Renal cortex interstitium (tissue), 11 donors: Measurements from ENCODE around the gene CELF5. TPM values are rescaled to one million over a fixed set of nuclear protein-coding genes. Genes with fewer than 3 reads are reported as not detected.
"Not testable (repeated sequence)": the region's sequence is repeated elsewhere in the genome, so short reads cannot be mapped to it uniquely, and the experiment has no call there.

Experiments
- DNase-seq, 11 donors: peaks; one replicate each; pipeline ENCODE4 v3.0.0-alpha.2; 2013; ENCODE audit warnings: low read depth in 9 of 11, low spot score in 4 of 11; ENCODE audit errors: extremely low read depth in 1 of 11
- polyA plus RNA-seq, 3 donors: library from polyadenylated mRNA; unstranded; fragments of 120-200 nt; gene quantifications; one replicate each; pipeline ENCODE4 v1.2.1, GENCODE V29; 2013; ENCODE audit not compliant: insufficient read length in 3 of 3

The CELF5 gene
- polyA plus RNA-seq, 3 donors = 0.75 to 1.7 (median 0.82) TPM

DNA sequence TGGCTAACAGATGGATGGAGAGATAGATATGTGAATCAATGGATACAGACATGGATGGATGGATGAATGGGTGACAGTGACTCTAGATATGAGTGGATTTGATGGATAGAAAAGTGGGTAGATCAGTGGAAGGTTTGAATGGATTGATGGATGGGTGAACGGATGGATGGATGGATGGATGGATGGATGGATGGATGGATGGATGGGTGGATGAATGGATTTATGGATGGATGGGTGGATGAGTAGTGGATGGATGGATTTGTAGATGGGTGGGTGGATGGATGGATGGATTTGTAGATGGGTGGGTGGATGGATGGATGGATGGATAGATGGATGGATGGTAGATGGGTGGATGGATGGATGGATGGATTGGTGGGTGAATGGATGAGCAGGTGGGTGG lies 6.8 kb downstream of the CELF5 start:
- DNase-seq = no peak

DNA sequence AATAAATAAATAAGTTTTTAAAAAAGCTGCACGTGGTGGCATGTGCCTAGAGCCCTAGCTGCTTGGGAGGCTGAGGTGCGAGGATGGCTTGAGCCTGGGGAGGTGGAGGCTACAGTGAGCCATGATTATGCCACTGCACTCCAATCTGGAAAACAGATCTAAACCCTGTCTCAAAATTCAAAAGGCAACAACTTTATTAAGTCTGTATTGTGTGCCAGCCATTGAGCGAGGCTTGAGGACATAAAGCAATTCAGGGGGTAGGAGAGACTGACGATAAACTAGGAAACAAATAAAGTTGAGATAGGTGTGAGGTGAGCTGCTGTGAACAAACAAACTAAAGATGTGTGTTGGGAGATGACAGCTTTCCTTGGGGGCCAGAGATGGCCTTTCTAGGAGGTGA lies 8.7 kb downstream of the CELF5 start:
- no peak for DNase-seq

- no peak for DNase-seq
Observed at GRCh38 chr19:3233831-3234230, 9.4 kb downstream of the CELF5 start.

GRCh38 chr19:3234800-3235199 lies 10.3 kb downstream of the CELF5 start:
- no peak for DNase-seq

GRCh38 chr19:3235604-3236003 lies 11.1 kb downstream of the CELF5 start:
- not testable (repeated sequence) for DNase-seq

- DNase-seq = no peak
Observed at GRCh38 chr19:3236272-3236671, 11.8 kb downstream of the CELF5 start.

DNA sequence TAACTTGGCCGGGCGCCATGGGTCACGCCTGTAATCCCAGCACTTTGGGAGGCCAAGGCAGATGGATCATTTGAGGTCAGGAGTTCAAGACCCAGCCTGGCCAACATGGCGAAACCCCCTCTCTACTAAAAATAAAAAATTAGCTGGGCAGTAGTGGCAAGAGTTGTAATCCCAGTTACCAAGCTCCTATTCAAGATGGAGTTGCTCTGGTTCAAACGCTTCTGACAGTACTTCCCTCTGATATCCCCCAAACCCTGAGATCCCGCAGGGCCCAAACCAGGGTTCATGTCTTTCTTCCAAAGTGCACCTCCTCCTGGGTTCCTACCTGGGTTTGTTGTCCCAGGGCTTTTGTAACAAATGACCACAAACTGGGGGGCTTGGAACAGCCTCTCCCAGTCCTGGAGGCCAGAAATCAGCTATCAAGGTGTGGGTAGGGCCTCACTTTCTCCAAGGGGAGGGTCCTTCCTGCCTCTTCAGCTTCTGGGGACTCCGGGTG lies 13.7 kb downstream of the CELF5 start:
- no peak for DNase-seq

GRCh38 chr19:3239367-3239766 lies 14.9 kb downstream of the CELF5 start:
- no peak for DNase-seq

DNA sequence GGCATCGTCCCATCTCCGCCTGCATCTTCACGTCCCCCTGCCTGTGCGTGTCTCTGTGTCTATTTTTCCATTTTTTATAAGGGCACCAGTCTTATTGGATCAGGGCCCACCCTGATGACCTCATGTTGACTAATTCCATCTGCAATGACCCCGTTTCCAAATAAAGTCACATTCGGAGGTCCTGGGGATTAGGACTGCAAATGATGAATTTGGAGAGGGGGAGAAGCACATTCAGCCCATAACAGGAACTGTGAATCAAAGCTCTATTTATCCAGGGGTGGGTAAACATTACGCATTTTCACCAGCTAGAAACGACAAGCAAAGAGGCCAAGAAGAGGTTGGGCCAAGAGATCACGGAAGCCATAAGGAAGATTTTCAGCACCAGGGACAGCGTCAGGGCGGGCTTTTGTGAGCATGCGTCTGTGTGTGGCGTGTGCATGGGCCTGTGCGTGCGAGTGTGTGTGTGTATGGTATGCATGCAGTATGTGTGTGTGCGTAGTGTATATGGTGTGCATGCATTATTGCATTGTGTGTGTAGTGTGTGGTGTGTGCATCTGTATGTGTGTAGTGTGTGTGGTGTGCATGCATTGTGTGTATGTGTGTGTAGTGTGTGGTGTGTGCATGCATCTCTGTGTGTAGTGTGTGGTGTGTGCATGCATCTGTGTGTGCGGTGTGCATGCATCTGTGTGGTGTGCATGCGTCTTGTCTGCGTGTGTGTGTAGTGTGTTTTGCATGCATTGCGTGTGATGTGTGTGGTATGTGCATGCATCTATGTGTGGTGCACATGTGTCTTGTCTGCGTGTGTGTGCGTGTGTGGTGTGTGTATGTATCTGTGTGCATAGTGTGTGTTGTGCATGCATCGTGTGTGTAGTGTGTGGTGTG lies 19.6 kb downstream of the CELF5 start:
- DNase-seq = peak; percentile 29 to 77 (median 58)

- no peak for DNase-seq
Observed at GRCh38 chr19:3245050-3245449, 20.6 kb downstream of the CELF5 start.

DNA sequence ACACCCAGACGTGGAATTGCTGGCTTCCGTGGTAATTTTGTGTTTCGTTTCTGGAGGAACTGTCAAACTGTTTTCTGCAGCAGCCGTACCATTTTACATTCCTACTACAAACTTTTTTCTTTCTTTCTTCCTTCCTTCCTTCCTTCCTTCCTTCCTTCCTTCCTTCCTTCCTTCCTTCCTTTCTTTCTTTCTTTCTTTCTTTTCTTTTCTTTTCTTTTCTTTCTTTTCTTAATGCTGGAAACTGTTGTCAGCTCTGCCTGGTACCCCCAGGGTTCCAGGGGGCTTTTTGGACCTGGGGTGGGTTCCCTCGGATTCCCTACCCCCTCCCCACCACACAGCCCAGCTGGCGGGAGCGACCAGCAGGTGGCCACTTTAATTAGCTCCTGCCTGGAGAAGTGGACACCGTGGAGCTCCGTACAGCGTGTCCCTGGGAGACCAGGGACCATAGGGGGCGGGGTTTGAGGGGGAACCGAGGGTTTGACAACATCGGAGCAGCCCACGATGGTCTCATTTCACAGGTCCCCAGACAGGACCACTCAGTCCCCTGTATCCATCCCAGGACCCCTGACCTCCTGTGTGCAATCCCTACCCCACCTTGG lies 24.4 kb downstream of the CELF5 start:
- no peak for DNase-seq

- DNase-seq = no peak
Observed at GRCh38 chr19:3249408-3249807, 24.9 kb downstream of the CELF5 start.

- no peak for DNase-seq
Observed at GRCh38 chr19:3250675-3251074, 26.2 kb downstream of the CELF5 start.

GRCh38 chr19:3251229-3251628 lies 26.8 kb downstream of the CELF5 start:
- DNase-seq = no peak

DNA sequence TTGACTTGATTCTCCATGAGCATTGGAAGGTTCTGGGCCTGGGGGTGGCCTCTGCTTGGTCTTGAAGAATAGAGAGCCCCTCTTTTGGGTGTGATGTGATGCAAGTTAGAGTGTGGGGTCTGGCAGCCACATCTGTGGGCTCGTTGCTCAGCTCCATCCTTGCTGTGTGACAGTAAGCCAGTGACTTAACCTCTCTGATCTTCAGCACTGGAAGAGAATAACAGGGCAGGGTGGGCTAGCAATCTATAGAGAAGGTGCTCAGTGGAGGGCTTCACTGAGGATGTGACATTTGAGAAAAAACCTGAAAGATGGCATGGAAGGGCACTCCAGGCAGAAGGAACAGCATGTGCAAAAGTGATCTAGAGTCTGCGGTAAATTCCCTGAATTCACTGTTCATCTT lies 28.2 kb downstream of the CELF5 start:
- DNase-seq = no peak

GRCh38 chr19:3253270-3253669 lies 28.8 kb downstream of the CELF5 start:
- DNase-seq = no peak

DNA sequence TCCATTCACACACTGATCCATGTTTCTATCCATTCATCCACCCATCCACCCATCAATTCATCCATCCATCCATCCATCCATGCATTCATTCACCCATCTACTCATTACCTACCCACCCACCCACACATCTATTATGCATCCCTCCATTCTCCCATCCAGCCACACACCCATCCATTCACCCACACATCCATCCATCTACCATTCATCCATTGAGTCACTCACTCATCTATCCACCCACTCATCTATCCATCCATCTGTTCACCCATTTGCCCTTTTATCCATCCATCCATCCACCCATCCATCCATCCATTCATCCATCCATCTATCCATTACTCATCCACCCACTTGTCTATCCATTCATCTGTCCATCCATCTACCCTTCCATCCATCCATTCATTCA lies 30.1 kb downstream of the CELF5 start:
- DNase-seq = no peak

DNA sequence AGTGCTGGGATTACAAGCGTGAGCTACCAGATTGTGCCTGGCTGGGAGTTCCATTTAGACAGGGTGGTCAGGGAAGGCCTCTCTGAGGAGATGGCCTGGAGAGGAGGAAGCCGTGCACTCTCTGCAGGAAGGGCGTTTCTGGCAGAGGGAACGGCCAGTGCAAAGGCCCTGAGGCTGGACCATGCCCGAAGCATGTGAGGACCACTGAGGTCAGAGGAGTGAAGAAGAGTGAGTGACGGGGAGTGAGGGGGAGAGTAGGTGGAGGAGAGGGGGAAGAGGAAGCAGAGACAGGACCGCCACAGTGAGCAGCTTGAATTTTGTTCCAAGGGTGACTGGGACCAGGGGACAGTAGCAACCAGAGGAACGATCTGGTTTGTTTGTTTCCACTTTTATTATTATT lies 32.6 kb downstream of the CELF5 start:
- no peak for DNase-seq

- no peak for DNase-seq
Observed at GRCh38 chr19:3262362-3262761, 37.9 kb downstream of the CELF5 start.

GRCh38 chr19:3263866-3264265 lies 39.4 kb downstream of the CELF5 start:
- no peak for DNase-seq

- no peak for DNase-seq
Observed at GRCh38 chr19:3265432-3265831, 41.0 kb downstream of the CELF5 start.
